GM12891 (cell line): ENCODE results near the gene ZP2. TPM values are rescaled to one million over a fixed set of nuclear protein-coding genes. Genes with fewer than 3 reads are reported as not detected.
"Not testable (repeated sequence)": the region's sequence is repeated elsewhere in the genome, so short reads cannot be mapped to it uniquely, and the experiment has no call there.

Experiments used
- DNase-seq: peaks from one replicate; pipeline ENCODE4 v3.0.0; 2011; ENCODE audit warnings: low spot score; ENCODE audit not compliant: insufficient read length
- FAIRE-seq: peaks from 2 replicates; lab custom pipeline; 2011; peaks lifted over from hg19 to GRCh38; lab: Jason Lieb, UNC
- PAX5 ChIP-seq: IDR thresholded peaks from 2 replicates; pipeline ENCODE4 v1.6.1; 2011; ENCODE audit warnings: low read length, moderate library complexity, mild to moderate bottlenecking; ENCODE audit not compliant: insufficient read depth, severe bottlenecking
- POLR2A ChIP-seq: IDR thresholded peaks from 2 replicates; pipeline ENCODE4 v1.6.1; 2011; ENCODE audit warnings: low read depth, low read length, control low read depth
- POLR2AphosphoS5 ChIP-seq: IDR thresholded peaks from 2 replicates; pipeline ENCODE4 v1.6.1; 2011; ENCODE audit warnings: low read depth, low read length, control low read depth
- POU2F2 ChIP-seq: IDR thresholded peaks from 2 replicates; pipeline ENCODE4 v1.6.1; 2011; ENCODE audit warnings: low read depth, mild to moderate bottlenecking, control low read depth, low read length, moderate library complexity
- SPI1 ChIP-seq: IDR thresholded peaks from 2 replicates; pipeline ENCODE4 v1.6.1; 2011; ENCODE audit warnings: low read depth, low read length, control low read depth
- TAF1 ChIP-seq: IDR thresholded peaks from 2 replicates; pipeline ENCODE4 v1.6.1; 2011; ENCODE audit warnings: low read depth, low read length, control low read depth
- polyA plus RNA-seq: library from polyadenylated mRNA; unstranded; fragments of >200 nt; gene quantifications from one replicate; pipeline ENCODE4 v1.2.1, GENCODE V29; 2012; ENCODE audit warnings: low read depth, missing spikeins, inconsistent platforms; ENCODE audit not compliant: missing spikeins

The ZP2 gene
- polyA plus RNA-seq = not detected

DNA sequence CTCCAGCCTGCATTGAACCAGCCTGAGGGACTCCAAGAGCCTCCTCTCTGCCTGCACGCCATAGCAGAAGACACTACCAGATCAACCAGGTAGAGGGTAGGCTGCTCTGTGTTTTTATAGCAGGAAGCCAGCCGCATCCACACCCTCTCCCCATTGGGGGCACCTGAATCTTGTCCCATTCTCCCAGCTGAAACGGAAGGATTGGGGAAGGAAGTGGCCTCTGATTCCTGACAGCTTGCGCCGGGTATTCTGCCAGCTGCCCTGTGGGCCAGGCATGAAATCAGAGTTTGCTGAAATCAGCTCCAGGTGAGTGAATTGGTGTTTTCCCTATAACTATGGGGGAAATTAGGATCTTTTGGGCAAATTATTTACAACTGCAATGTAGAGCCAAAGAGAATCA is at the start of gene ZP2:
Gene ZP2, minus strand, starts transcription at position 89 of the 400 bp plus-strand sequence. Its CDS starts 27 bp downstream, at position 62.
- no peak for FAIRE-seq
- DNase-seq = no peak
- TF ChIP-seq PAX5 (no peak), POLR2A (no peak), TAF1 (no peak), POLR2AphosphoS5 (no peak), POU2F2 (no peak), SPI1 (no peak)

- TF ChIP-seq POLR2AphosphoS5 = no peak
- TF ChIP-seq POU2F2 = no peak
- no peak for TF ChIP-seq SPI1
- TF ChIP-seq PAX5 = no peak
- TF ChIP-seq POLR2A = no peak
- no peak for TF ChIP-seq TAF1
- no peak for DNase-seq
- FAIRE-seq = no peak
Observed at GRCh38 chr16:21257284-21257683, 45.9 kb upstream of the ZP2 start.

- DNase-seq (no peak), FAIRE-seq (no peak)
- TF ChIP-seq POU2F2 = no peak
- no peak for TF ChIP-seq POLR2A
- TF ChIP-seq PAX5 = no peak
- no peak for TF ChIP-seq POLR2AphosphoS5
Observed at GRCh38 chr16:21256636-21257035, 45.3 kb upstream of the ZP2 start.

DNA sequence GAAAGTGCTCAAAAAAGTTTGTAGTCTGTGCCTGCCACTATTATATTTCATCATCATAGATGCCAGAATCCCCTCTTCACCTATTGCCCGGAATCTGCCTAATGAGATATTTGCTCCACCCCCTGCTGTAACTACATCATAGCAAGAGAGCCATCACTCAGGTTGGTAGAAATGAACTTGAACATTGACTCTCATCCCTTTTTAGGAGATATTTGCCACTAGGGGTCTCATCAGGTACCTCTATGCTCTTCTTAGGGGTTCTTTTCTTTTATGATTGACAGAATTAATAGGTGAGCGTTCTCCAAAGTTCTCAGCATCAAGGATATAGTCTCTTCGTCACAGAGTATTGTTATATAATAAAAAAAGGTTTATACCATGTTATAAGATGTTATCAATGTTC is 42.1 kb upstream of the ZP2 start:
- no peak for FAIRE-seq
- TF ChIP-seq POLR2AphosphoS5 (no peak), POU2F2 (no peak), PAX5 (no peak), SPI1 (no peak), POLR2A (no peak), TAF1 (no peak)
- no peak for DNase-seq

- FAIRE-seq (no peak), DNase-seq (no peak)
- no peak for TF ChIP-seq POLR2AphosphoS5
- TF ChIP-seq POU2F2 = no peak
- no peak for TF ChIP-seq TAF1
- no peak for TF ChIP-seq POLR2A
- TF ChIP-seq SPI1 = no peak
- no peak for TF ChIP-seq PAX5
Observed at GRCh38 chr16:21250072-21250923, 38.9 kb upstream of the ZP2 start.

GRCh38 chr16:21248179-21248578 is 36.8 kb upstream of the ZP2 start:
- FAIRE-seq, DNase-seq: not testable (repeated sequence)

DNA sequence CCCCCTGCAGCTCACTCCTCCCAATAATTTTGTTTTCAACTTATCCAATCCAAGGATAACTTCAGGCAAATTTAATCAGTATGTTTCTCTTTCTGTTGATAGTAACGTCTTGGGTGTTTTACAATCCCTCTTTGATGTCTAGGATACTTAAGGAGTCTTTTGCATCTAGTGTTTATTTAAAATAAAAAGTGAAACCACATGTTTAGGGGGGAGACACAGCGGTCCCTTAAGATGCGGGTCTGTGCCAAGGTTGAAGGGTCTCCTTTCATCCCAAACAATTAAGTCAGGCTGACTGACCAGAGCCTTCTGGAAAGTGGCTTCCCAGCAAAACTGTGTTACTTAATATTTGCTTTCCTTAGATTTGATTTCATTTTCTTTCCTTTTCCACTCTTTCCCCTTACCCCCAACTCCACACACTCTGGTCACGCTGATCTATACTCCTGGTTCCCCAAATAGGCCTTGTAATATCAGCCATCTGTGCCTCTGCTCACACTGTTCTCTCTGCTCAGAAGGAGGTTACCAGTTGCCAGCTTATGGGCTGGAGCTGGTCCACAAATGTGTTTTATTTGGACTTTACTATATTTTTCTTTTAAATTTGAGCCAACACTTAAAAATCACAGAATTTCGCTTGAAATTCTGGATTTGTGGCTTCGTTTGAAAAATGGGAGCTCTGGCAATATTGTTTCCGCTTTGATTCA is 33.3 kb upstream of the ZP2 start:
- FAIRE-seq (no peak), DNase-seq (no peak)
- TF ChIP-seq POLR2AphosphoS5 (no peak), SPI1 (no peak)

GRCh38 chr16:21242756-21243155 is 31.4 kb upstream of the ZP2 start:
- no peak for FAIRE-seq
- no peak for TF ChIP-seq POLR2A
- no peak for TF ChIP-seq SPI1
- no peak for TF ChIP-seq POLR2AphosphoS5
- TF ChIP-seq POU2F2 = no peak
- TF ChIP-seq TAF1 = no peak
- no peak for TF ChIP-seq PAX5
- no peak for DNase-seq

DNA sequence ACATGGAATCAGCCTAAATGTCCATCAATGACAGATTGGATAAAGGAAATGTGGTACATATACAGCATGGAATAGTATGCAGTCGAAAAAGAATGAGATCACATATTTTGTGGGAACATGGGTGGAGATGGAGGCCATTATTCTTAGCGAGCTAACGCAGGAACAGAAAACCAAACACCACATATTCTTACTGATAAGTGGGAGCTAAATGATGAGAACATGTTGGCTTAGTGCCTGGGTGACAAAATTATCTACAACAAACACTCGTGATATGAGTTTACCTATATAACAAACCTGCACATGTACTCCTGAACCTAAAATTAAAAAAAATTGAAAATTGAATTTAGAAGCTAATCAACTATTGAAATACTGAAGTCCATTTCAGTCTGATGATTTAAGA is 28.3 kb upstream of the ZP2 start:
- no peak for FAIRE-seq
- DNase-seq = no peak
- TF ChIP-seq SPI1 (no peak), TAF1 (no peak), POLR2AphosphoS5 (no peak), POU2F2 (no peak), POLR2A (no peak), PAX5 (no peak)

- DNase-seq (no peak), FAIRE-seq (no peak)
- TF ChIP-seq POLR2A (no peak), POLR2AphosphoS5 (no peak), TAF1 (no peak), PAX5 (no peak), POU2F2 (no peak), SPI1 (no peak)
Observed at GRCh38 chr16:21236831-21237230, 25.5 kb upstream of the ZP2 start.
